ENCODE measurements around the gene NBEAL2.
A peak's percentile ranks its signal among the peaks of the same experiment; 100 is the strongest.

NBEAL2 gene

DNA sequence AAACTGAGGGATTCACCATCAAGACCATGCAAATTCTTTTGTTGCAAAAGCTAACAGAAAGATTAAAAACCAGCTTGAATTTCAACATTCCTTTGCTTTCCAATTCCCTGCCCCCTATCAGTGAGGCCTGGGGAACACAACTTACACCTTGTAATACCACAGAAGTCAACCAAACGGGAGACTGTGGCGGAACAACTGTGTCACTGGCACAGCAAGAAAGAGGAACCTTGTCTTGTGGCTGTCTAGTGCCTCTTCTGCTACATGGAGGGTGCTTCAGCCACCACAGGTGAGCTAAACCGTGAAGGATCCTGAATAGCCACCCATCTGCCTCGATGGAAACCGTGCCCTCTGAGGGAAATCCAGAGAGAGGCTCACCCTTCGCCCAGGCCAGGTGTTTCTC lies 14.3 kb upstream of the NBEAL2 start:
- DNase-seq, result no peak

DNA sequence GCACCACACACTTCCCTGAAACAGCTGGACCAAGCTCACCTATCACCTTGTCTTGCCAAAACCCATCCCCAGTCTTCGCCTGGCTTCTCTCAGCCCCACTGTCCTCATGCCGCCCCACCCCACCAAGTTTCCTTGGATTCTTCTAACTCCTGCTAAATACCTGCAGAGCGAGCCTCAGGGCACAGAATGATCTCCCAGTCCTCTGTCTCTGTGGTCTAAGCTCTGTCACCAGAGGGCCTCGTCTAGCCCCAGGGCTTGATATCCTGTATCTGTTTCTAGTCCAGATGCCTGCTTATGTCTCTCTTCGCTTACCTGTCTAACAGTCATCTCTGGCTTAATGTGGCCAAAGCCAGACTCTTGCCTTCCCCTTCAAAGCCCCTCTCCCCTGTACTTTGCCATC lies 12.7 kb upstream of the NBEAL2 start:
- no peak for DNase-seq

DNA sequence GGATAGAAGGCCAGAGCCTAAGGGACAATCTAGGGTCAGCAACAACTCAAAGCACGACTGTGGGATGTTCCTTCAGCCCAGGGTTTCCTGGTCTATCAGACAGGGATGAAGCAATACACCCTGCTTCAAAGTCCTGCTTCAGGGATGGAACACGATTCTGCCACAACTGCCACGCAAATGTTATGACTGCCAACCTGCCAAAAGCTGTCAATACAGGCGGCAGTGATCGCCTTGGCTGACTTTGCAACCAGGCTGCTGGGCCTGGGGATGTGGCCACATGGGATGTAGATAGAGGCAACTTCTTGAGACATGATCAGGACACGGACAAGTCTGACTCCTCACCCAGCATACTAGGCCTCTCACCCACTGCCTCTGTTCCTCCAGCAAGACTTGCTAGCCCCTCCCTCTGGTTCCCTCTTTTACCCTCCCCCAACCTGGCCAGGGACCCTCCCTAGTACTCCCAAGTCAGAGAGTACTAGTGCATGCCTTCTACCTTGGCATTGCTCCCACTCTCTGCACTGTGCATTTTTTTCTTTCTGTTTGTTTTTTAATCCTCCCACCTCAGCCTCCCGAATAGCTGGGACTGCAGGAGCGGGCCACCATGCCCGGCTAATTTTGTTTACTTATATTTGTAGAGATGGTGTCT lies 10.6 kb upstream of the NBEAL2 start:
- no peak for DNase-seq

DNA sequence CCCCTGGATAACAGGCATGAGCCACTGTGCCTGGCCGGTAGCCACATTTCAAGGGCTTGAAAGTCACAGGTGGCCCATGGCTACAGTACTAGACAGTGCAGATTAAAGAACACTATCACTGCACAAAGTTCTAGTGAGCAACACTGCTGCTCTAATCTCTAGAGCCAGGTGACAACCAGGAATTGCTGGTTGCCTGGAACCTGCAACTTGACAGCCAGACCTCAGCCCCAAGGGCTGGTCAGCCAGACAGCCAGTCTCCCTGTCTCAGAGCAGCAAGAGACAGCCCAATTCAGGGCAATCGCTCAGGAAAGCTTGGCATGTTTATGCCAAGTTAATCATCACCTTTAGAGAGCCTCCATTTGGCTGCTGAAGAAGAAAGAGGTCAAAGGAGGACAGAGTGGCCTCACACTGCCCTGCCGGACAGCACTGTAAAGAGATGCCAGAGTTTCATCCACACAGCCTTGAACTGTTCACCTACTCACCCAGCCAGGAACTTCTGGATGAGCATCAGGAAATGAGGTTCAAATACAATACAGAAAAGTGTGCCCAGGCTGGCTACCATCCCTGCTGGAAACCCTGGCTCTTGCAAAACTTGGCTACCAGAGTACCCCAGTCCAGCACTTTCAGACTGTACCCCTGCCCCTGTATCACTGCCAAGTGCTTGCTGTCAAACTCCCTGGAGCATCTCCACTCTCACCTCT lies 8.9 kb upstream of the NBEAL2 start:
- no peak for DNase-seq

DNA sequence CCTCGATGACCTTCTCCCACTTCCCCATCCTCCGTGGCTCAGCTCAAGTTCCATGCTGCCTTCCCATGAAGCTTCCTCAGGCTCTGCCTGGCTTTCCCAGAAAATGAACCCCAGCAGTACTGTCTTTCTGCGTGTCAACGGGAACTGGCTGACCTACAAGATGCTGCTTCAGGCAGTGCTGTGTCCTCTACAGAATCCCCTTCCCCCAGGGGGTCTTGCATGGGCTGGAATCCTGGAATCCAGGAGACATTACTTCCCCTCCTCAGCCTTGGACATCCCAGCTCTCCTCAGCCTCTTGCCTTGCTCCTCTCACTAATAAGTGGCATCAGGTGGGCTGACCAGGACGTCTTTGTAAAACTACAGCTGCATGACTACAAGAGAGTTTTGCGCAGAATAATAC lies 8.3 kb upstream of the NBEAL2 start:
- no peak for DNase-seq

DNA sequence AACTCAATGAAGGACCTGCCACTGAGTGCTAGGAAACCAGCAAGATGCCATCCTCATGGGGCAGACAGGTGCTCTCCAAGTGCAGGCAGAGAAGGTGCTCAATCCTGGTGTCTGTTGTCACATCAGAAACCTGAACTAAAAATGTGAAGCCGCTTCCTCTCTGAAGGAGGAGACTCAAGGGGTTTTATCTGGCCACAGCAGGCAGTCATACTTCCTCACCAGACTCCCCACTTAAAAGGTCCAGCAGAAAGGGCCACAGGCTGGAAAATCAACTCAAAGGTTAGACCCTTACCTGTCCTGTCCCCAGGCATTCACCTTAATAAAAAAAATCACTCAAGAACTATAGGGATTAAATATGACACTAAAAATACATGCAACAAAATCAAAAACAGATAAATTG lies 7.7 kb upstream of the NBEAL2 start:
- no peak for DNase-seq

DNA sequence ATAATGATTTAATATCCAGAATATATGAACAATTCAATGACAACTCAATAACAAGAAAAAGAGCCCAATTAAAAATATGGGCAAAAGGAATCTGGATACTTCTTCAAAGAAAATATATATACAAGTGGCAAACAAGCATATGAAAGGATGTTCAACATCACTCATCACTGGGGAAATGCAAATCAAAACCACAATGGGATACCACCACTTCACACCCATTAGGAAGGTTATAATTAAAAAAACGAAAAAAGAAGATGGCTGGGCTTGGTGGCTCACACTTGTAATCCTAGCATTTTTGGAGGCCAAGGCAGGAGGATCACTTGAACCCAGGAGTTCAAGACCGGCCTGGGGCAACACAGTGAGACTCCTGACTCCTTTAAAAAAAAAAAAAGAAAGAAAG lies 7.1 kb upstream of the NBEAL2 start:
- no peak for DNase-seq

DNA sequence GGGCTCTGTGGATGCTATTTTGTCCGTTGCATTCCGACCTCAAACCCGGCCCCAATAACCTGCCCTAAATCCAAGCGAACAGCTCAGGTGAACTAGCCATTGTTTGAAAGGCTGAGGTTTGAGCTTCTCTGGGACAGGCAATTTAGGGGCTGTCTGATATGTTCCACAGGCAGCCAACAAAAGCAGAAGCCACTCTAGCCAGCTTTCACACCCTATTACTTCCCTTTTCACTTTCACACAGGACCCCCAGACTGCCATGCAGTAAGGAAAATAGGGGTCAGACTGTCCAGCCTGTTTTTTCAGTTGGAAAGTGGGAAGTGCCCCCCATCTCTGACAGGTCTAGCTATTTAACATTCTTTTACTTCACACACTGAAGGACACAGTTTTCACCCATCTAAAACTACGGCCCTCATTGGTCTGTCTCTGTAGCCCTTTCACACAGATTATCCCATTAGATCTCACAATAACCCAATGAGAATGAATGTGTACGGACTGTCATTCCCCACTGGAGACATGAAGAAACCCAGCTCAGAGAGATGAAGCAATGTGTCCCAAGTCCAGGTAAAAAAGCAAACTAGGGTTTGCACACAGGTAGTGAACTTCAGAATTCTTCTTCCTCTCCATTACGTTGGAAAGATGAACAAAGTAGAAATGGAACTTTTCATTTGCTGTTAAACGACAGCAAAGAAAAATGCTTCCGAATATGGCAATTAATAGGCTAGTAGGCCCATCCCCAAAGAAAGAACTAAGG lies 4.9 kb upstream of the NBEAL2 start:
- DNase-seq, result no peak

DNA sequence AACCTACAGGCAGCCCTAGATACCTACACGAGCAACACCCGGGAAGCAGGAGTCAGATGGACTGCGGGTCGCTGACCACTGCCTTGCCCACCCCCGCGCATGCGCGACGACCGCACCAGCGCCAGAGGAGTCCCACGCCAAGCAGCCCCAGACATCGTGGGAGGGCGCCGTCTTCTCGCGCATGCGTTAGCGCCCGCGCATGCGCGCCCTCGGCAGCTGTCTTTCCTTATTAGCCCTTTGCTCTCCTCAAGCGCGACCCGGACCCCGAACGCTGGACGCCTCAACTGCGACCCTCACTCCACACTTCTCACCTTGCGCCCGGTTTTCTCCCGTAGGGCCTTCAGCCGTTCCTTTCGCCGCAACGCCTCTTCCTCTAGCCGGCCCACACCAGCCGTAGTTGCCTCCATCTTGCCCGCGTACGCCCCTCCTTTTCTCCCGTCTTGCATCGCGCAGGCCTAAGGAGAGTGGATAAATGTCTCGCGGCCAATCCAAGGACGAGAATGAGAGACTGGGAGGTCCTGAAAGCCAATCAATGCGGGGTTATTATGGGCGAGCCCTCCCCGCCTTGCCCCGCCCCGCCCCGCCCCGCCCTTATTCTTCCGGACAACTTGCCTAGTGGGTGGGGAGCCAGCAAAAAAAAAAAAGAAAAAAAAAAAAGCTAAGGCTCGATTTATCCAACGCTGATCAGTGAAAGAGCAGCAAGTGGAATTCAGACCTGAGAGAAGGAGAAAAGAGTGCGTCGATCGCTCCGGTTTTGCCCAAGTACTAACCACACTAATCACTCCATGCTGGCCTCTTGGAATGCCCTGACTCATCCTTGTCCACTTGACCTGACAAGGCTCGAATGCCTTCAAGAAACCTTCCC lies 2.9 kb upstream of the NBEAL2 start, which contains the start of gene CCDC12:
Gene CCDC12, minus strand, starts transcription at position 420 of the 865 bp plus-strand sequence. Its CDS starts 13 bp downstream, at position 407.
- peak; percentile 85 to 97 (median 89) for DNase-seq

DNA sequence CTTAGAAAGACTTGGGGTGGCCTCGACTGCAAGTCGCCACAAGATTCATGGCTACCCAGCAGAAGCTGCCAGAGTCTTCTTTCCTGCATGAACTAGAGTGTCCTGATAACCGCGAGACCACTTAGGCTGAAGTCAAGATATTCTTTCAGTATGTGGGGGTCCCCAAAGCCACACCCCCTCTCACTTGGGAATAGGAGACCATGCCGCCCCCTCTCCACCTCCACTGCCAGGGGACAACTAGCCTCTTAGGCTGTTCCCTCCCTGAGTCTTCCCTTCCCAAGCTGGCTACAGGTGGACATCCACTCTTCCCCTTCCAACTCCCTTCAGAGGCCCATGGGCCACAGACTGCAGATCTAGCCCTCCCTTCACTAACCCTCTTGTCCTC lies 1.7 kb upstream of the NBEAL2 start:
- no peak for DNase-seq

DNA sequence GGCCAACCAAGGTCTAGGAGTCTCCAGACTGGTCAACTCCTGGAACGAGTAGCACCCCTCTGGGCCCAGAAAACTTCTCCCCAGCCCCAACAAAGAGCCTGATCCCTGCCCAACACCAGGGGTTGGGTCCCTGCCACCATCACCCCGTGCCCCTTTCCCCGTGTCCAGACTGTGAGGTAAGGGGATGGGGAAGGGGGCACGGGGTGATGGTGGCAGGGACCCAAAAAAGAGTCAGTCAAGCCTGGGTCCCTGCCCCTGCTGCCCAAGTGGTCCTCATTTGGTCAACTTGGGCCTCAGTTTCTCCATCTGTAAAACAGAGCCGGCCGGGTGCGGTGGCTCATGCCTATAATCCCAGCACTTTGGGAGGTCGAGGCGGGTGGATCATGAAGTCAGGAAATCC lies 1.1 kb upstream of the NBEAL2 start:
- no peak for DNase-seq

DNA sequence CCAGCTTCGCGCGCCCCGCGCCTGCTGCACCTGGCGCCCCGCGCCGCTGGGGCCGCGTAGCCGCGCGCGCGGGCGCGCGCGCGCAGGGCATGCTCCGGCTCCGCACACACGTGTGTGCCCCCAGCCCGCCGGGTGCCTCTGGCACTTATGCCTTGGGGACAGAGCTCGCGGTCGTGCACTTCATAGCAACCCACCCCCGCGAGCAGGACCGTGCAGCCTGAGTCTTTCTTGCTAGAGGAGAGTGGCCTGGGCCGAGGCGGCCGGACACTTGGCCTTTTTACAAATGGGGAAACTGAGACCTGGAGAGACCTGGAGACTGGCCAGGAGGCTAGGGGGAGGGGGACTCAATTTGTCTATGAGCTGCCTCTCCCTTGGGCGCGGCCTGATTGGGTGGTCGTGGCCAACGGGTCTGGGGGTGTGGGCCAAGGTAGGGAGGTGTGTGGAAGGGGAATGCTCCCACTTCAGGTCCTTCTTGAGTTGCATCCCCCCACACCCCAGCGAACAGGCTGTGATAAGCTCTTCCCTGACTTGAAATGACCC lies 562 bp downstream of the NBEAL2 start:
- DNase-seq, result peak in 1 of 3 experiments; percentile 59

DNA sequence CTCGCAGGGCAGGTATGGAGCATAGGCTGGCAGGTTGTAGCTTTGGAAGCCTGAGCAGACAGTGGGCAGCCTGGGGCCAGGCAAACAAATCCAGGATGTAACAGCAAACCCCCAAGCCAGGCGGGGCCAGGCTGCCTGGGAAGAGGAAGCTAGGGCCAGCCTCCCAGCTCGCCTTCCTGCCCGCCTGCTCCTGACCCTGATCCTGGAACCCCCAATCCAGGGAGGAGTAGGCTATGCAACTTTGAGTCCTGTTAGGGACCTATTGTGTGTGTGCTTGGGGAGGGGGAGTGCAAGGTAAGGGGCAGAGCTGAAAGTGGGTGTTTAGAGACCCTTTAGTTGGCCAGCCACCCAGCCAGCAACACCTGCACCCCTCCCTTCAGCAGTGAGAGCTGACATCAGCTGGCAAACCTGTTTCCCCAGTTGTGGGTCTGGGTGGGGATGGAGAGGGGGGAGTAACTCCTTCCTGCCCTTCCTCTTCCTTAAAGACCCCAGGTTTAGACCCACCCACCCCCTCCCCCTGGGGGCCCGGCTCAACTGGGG lies 2.5 kb downstream of the NBEAL2 start:
- peak in 2 of 3 experiments; percentile 28 to 32 for DNase-seq

DNA sequence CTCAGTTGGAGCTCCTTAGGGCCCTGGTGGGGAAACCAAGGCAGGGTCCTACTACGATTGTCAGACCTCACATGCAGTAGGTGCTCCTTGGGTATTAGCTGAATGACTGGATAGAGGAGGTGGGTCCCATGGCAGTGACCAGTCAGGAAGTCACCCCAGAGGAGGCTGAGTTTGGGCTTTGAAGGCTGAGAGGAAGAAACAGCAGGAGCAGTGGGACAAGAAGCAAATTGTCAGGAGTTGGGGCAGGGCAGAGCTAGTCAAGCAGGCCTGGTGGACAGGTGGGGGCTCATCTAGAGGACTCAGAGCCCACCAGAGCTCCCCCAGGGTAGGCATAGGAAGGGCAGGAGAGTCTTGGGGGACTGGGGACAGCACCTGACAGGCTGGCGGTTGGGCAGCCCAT lies 3.1 kb downstream of the NBEAL2 start:
- no peak for DNase-seq

DNA sequence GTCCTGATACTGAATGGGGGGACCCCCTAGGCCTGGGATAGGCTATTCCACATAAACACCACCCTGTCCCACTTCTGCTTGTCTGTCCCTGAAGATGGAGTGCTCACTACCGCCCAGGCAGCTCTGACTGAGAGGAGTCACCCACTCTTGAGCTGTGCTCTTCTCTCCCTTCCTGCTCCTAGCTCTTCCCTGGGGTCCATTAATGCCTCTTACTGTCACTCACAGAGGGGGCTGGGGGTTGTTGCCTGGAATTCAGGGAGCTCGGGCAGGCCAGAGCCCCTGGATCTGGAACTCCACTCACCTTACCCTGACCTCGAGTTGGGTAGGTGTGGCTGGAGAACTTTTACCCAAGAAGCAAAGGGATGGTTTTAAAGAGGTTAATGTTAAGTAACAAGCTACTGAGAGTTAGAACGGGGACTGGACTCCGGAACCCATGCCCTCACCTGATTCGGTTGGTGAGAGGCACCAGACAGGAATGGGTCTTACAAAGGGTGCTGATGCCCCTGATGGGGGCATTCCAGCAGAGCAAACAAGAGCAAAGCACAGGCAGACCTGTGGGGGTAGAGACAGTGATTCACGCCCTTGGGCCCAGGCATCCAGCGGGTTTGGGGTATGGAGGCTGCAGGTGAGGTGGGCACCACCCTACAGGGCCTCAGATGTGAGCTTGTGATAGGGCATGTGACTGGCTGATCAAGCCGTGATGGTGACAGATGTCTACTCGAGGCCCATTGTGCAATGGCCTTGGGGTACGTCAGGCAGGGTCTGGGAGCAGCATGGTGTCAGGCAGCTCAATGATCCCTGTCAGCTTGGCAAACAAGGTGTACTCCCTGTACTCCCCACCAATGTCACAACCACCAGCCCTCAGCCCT lies 5.4 kb downstream of the NBEAL2 start:
- DNase-seq, result no peak

DNA sequence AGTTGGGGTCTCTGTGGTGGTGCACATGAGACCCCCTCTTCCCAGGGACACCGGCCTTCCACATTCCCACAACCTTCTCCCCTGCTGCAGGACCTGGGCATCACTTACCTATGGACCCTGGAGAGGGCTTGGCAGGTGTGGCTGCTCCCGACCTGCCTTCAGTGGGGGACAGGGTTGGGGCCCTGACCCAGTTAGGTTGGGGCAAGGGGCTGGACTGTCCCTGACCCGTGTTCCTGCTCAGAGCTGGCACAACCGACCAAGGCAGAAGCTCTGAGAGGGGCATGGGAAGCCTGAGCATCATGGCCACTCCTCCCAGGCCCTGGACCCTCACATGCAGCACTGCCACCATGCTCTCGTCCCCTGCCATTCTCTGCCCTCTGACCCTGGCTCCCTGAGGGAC lies 6.1 kb downstream of the NBEAL2 start:
- DNase-seq, result no peak

DNA sequence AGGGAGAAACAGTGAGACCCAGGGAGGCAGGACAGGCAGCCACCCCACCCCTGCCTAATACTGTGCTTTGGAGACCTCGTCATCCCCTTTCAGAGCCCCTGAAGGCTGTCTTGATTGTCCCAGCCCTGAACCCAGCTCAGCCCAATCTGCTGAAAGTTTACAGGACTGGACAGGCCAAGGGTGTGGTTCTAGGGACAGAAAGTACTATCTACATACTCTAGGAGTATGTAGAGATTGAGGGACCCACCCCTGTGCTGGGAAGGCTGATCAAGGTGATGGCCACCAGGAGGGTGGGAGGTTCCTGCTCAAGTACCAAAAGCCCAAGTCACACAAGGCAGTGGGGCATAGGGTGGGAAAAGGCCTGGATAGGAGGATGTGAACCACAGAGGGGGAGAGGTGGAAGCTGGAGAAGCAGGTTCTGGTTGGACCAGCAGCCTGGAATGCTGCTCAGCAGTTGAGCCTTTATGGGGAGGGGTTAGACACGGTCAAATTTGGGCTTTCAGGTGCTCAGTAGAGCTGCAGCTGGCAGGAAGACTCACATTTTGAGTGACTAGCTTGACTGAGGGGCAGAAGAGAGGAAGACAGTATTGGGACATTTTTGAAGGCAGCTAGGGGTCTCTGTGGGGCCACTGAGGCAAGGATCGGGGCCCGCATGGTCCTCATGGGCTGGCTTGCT lies 6.7 kb downstream of the NBEAL2 start:
- DNase-seq, result no peak

DNA sequence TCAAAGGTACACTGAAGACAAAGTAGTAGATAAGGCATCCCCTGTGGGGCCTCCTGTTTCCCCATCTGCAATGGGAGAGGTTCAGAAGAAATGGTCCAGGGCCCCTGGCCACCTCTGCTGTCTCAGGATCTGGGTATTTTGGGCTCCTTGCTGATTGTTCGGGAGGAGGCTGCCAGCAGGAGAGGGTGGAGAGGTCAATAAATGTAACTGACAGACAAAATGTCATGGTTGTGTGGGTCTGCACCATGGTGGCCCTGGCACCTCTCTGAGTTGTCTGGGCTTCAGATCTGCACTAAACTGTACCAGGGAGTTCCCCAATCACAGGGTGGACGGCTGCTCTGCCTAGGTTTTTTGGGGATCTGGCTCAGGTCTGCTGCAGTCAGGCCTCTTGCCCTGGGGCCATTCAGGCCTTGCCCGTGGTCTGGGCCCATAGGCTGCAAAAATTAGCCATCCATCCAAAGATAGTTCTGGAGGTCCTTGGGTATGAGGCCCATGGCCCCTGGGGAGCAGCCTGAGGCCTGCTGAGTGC lies 7.4 kb downstream of the NBEAL2 start:
- DNase-seq, result no peak

DNA sequence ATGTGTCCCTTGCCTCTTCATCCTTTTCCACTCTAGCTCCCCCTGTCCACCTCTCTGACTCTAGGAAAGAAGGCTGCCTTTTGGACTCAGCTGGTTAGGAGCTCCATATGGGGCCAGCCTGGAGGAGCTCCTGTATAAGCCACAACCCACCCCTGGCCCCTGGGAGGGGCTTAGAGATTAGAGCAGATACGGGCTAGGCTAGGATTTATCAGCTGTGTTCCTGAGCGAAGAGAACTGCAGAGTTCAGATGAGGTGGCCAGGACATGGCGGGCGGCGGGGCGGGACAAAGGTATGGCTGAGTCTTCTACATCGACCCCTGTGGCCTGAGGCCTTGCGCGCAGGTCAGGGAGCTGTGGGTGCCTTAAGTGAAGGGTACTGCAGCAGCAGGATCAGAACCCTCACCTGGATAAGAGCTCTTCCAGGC lies 7.9 kb downstream of the NBEAL2 start:
- DNase-seq, result no peak

DNA sequence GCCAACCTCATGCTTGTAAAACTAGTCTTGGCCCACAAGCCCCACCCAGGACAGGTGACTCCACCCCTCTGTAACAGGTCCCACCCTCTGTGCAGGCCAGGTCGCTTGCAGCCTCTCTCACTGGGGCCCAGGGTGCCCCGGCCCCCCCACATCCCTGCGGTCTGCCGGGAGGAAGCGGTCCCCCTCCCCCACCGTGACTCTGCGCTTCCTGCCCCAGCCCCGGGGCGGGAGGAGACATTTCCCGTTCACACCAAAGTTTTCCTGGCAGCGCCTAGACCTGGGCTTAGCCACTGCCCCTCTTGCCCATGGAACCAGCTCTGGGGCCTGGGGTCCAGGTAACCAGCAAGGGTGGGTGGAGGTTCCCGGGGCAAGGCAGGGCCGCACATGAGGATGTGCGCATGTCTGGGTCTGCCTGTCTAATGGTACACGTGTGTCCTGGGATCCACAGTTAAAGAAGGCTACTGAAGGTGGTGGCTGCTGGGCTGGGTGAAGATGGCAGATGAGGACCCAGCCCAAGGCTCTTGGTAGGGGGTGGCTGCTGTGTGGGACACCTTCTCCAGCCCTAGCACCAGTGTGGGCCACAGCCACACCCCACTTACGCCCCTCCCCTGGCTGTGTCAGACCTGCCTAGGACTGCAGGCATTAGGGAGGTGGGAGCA lies 8.4 kb downstream of the NBEAL2 start:
- no peak for DNase-seq
